Muscle of back (tissue), 11 donors: ENCODE data around the gene PCDHB10. TPM values are rescaled to one million over a fixed set of nuclear protein-coding genes. Genes with fewer than 3 reads are reported as not detected.
"Not testable (repeated sequence)": the region's sequence is repeated elsewhere in the genome, so short reads cannot be mapped to it uniquely, and the experiment has no call there.

Source experiments
- DNase-seq, 3 donors: peaks; one replicate each; pipeline versions ENCODE4 v3.0.0 to v3.0.0-alpha.2; 2013
- polyA plus RNA-seq, 10 donors: library from polyadenylated mRNA; unstranded; fragments of 120-200 nt; gene quantifications; one replicate each; pipeline ENCODE4 v1.2.1, GENCODE V29; 2013; ENCODE audit not compliant: insufficient read length in 10 of 10

PCDHB10 gene
- polyA plus RNA-seq, 10 donors, result 3.6 to 6.4 (median 4.9) TPM

DNA sequence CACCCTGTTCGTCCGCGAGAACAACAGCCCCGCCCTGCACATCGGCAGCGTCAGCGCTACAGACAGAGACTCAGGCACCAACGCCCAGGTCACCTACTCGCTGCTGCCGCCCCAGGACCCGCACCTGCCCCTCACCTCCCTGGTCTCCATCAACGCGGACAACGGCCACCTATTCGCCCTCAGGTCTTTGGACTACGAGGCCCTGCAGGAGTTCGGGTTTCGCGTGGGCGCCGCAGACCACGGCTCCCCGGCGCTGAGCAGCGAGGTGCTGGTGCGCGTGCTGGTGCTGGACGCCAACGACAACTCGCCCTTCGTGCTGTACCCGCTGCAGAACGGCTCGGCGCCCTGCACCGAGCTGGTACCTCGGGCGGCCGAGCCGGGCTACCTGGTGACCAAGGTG is 43.8 kb downstream of the PCDHB10 start:
- not testable (repeated sequence) for DNase-seq

- no peak for DNase-seq
Measured at GRCh38 chr5:141236516-141237313, 44.6 kb downstream of the PCDHB10 start.

DNA sequence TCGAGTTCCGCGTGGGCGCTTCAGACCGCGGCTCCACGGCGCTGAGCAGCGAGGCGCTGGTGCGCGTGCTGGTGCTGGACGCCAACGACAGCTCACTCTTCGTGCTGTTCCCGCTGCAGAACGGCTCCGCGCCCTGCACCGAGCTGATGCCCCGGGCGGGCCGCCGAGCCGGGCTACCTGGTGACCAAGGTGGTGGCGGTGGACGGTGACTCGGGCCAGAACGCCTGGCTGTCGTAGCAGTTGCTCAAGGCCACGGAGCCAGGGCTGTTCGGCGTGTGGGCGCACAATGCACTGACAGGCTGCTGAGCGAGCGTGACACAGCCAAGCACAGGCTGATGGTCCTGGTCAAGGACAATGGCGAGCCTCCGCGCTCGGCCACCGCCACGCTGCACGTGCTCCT is 49.3 kb downstream of the PCDHB10 start:
- DNase-seq, result no peak

Other genes starting within 250 kb of the PCDHB10 start
- 1 to 10 TPM in 6 of 10 donors, under 1 TPM in 4; 0.67 to 5.8 (median 1.4) TPM for gene PCDHAC2, start 225.9 kb upstream of the PCDHB10 start, polyA plus RNA-seq
- gene PCDHB1, start 141.0 kb upstream of the PCDHB10 start, polyA plus RNA-seq, result under 1 TPM; 0.07 to 0.20 (median 0.10) TPM
- gene PCDHB2, start 97.7 kb upstream of the PCDHB10 start, polyA plus RNA-seq, result 1 to 10 TPM; 2.3 to 5.9 (median 4.2) TPM
- 1 to 10 TPM; 1.6 to 2.8 (median 2.0) TPM for gene PCDHB3, start 91.9 kb upstream of the PCDHB10 start, polyA plus RNA-seq
- 1 to 10 TPM; 2.8 to 4.6 (median 3.1) TPM for gene PCDHB4, start 70.5 kb upstream of the PCDHB10 start, polyA plus RNA-seq
- gene PCDHB5, start 57.1 kb upstream of the PCDHB10 start, polyA plus RNA-seq, result 1 to 10 TPM; 2.7 to 5.1 (median 3.9) TPM
- 1 to 10 TPM; 1.3 to 2.5 (median 1.8) TPM for gene PCDHB6, start 42.3 kb upstream of the PCDHB10 start, polyA plus RNA-seq
- 1 to 10 TPM; 1.8 to 3.5 (median 2.6) TPM for gene PCDHB7, start 19.7 kb upstream of the PCDHB10 start, polyA plus RNA-seq
- gene PCDHB8, start 14.6 kb upstream of the PCDHB10 start, polyA plus RNA-seq, result 1 to 10 TPM in 8 of 10 donors, under 1 TPM in 2; 0.34 to 2.4 (median 1.3) TPM
- gene PCDHB16, start 10.0 kb upstream of the PCDHB10 start, polyA plus RNA-seq, result 1 to 10 TPM; 2.3 to 6.1 (median 4.2) TPM
- gene PCDHB9, start 5.2 kb upstream of the PCDHB10 start, polyA plus RNA-seq, result 1 to 10 TPM; 1.4 to 3.9 (median 2.5) TPM
- 1 to 10 TPM; 1.6 to 3.5 (median 2.7) TPM for gene PCDHB11, start 7.3 kb downstream of the PCDHB10 start, polyA plus RNA-seq
- 1 to 10 TPM; 2.3 to 3.7 (median 2.8) TPM for gene PCDHB12, start 16.4 kb downstream of the PCDHB10 start, polyA plus RNA-seq
- gene PCDHB13, start 21.6 kb downstream of the PCDHB10 start, polyA plus RNA-seq, result 1 to 10 TPM; 2.3 to 3.6 (median 2.6) TPM
- gene PCDHB14, start 31.0 kb downstream of the PCDHB10 start, polyA plus RNA-seq, result 1 to 10 TPM; 5.3 to 8.1 (median 6.6) TPM
- 1 to 10 TPM; 5.9 to 9.7 (median 7.8) TPM for gene PCDHB15, start 53.0 kb downstream of the PCDHB10 start, polyA plus RNA-seq
- gene SLC25A2, start 111.7 kb downstream of the PCDHB10 start, polyA plus RNA-seq, result under 1 TPM in 1 of 10 donors, not detected in 9; 0.17 TPM
- gene TAF7, start 128.4 kb downstream of the PCDHB10 start, polyA plus RNA-seq, result 10 to 100 TPM; 74.5 to 97.2 (median 82.8) TPM
- gene PCDHGA1, start 138.2 kb downstream of the PCDHB10 start, polyA plus RNA-seq, result under 1 TPM; 0.38 to 0.64 (median 0.54) TPM
- 1 to 10 TPM; 1.7 to 3.1 (median 2.4) TPM for gene PCDHGA2, start 146.4 kb downstream of the PCDHB10 start, polyA plus RNA-seq
- gene PCDHGA3, start 151.5 kb downstream of the PCDHB10 start, polyA plus RNA-seq, result 1 to 10 TPM; 1.2 to 1.7 (median 1.4) TPM
- gene PCDHGB1, start 157.7 kb downstream of the PCDHB10 start, polyA plus RNA-seq, result under 1 TPM; 0.36 to 0.88 (median 0.60) TPM
- gene PCDHGA4, start 162.7 kb downstream of the PCDHB10 start, polyA plus RNA-seq, result 1 to 10 TPM; 1.1 to 1.8 (median 1.3) TPM
- gene PCDHGB2, start 167.6 kb downstream of the PCDHB10 start, polyA plus RNA-seq, result 1 to 10 TPM; 1.9 to 2.6 (median 2.2) TPM
- 1 to 10 TPM; 1.9 to 3.3 (median 2.6) TPM for gene PCDHGA5, start 171.8 kb downstream of the PCDHB10 start, polyA plus RNA-seq
- gene PCDHGB3, start 177.9 kb downstream of the PCDHB10 start, polyA plus RNA-seq, result 1 to 10 TPM in 9 of 10 donors, under 1 TPM in 1; 0.99 to 1.7 (median 1.4) TPM
- gene PCDHGA6, start 181.5 kb downstream of the PCDHB10 start, polyA plus RNA-seq, result 1 to 10 TPM; 2.4 to 5.4 (median 3.4) TPM
- gene PCDHGA7, start 190.4 kb downstream of the PCDHB10 start, polyA plus RNA-seq, result 1 to 10 TPM; 1.2 to 2.0 (median 1.4) TPM
- gene PCDHGB4, start 195.3 kb downstream of the PCDHB10 start, polyA plus RNA-seq, result 1 to 10 TPM; 1.7 to 3.9 (median 2.5) TPM
- gene PCDHGA8, start 200.3 kb downstream of the PCDHB10 start, polyA plus RNA-seq, result under 1 TPM; 0.43 to 0.83 (median 0.57) TPM
- gene PCDHGB5, start 205.6 kb downstream of the PCDHB10 start, polyA plus RNA-seq, result 1 to 10 TPM; 2.5 to 7.0 (median 4.1) TPM
- 1 to 10 TPM; 3.4 to 5.3 (median 3.8) TPM for gene PCDHGA9, start 210.4 kb downstream of the PCDHB10 start, polyA plus RNA-seq
- gene PCDHGB6, start 215.7 kb downstream of the PCDHB10 start, polyA plus RNA-seq, result 1 to 10 TPM; 2.7 to 6.8 (median 4.3) TPM
- 1 to 10 TPM; 1.2 to 2.8 (median 1.8) TPM for gene PCDHGA10, start 220.6 kb downstream of the PCDHB10 start, polyA plus RNA-seq
- gene PCDHGB7, start 225.3 kb downstream of the PCDHB10 start, polyA plus RNA-seq, result 10 to 100 TPM in 1 of 10 donors, 1 to 10 TPM in 9; 7.4 to 11.7 (median 8.2) TPM
- gene PCDHGA11, start 228.7 kb downstream of the PCDHB10 start, polyA plus RNA-seq, result 1 to 10 TPM; 2.9 to 4.8 (median 3.3) TPM
- 1 to 10 TPM; 1.2 to 3.1 (median 2.3) TPM for gene PCDHGA12, start 238.2 kb downstream of the PCDHB10 start, polyA plus RNA-seq